Keratinocyte (primary cell): ENCODE results near the gene WDR35.

Experiments
- CTCF ChIP-seq, 3 experiments: IDR thresholded peaks in 1 of 3; conservative IDR thresholded peaks in 1 of 3; optimal IDR thresholded peaks in 1 of 3; 2 replicates in 2 of 3; 3 replicates in 1 of 3; pipeline versions ENCODE3 to v1.5.1; 2011; ENCODE audit warnings: low read length in 3 of 3, mild to moderate bottlenecking in 3 of 3, moderate library complexity in 2 of 3, control low read depth in 1 of 3, inconsistent platforms in 1 of 3; ENCODE audit not compliant: insufficient read depth in 2 of 3; ENCODE audit errors: extremely low read depth in 1 of 3
- EZH2 ChIP-seq: IDR thresholded peaks from one replicate; pipeline ENCODE4 v1.6.1; 2012; ENCODE audit warnings: inconsistent platforms, mild to moderate bottlenecking, low read length, moderate library complexity

GRCh38 chr2:20012032-20012281, 22.1 kb upstream of the WDR35 start:
- TF ChIP-seq CTCF (optimal IDR thresholded peaks at IDR 0.05 in 1 of 3, IDR thresholded peaks at IDR 0.05 in 1 of 3, conservative IDR thresholded peaks at IDR 0.05 in 1 of 3; ENCODE audit: extremely low read depth in 1 of 3, insufficient read depth in 2 of 3, low read length in 3 of 3) (no peak), EZH2 (no peak)
